Mesenchymal stem cell (in vitro differentiated cells and primary cell): ENCODE data around the gene NXNL1.

Source experiments
- DNase-seq: peaks from one replicate; pipeline ENCODE4 v3.0.0-alpha.2; 2013
- H2AFZ ChIP-seq: one replicate; pipeline ENCODE4 v1.6.1; 2013; ENCODE audit warnings: low read depth, mild to moderate bottlenecking, control low read depth, inconsistent platforms, low read length, moderate library complexity
- H2AK5ac ChIP-seq: 2 replicates; pipeline ENCODE4 v1.6.1; 2013; ENCODE audit warnings: low read length, moderate library complexity, mild to moderate bottlenecking, inconsistent platforms; ENCODE audit not compliant: severe bottlenecking
- H2BK120ac ChIP-seq: one replicate; pipeline ENCODE4 v1.6.1; 2013; ENCODE audit warnings: low read depth, mild to moderate bottlenecking, inconsistent platforms, low read length, moderate library complexity
- H2BK12ac ChIP-seq, 2 experiments: one replicate each; pipeline ENCODE4 v1.6.1; 2013; ENCODE audit warnings: inconsistent platforms in 2 of 2, low read length in 2 of 2, mild to moderate bottlenecking in 2 of 2, moderate library complexity in 2 of 2, control low read depth in 1 of 2
- H2BK15ac ChIP-seq: one replicate; pipeline ENCODE4 v1.6.1; 2013; ENCODE audit warnings: mild to moderate bottlenecking, low read depth, inconsistent platforms; ENCODE audit not compliant: poor library complexity, severe bottlenecking
- H2BK5ac ChIP-seq: 2 replicates; pipeline ENCODE4 v1.6.1; 2013; ENCODE audit warnings: low read depth, mild to moderate bottlenecking, low read length, control low read depth, inconsistent platforms; ENCODE audit not compliant: poor library complexity, severe bottlenecking
- H3K14ac ChIP-seq, 2 experiments: one replicate each; pipeline ENCODE4 v1.6.1; 2013; ENCODE audit warnings: inconsistent platforms in 2 of 2, low read length in 2 of 2, control low read depth in 1 of 2, mild to moderate bottlenecking in 1 of 2, moderate library complexity in 1 of 2
- H3K18ac ChIP-seq, 2 experiments: one replicate each; pipeline ENCODE4 v1.6.1; 2013; ENCODE audit warnings: inconsistent platforms in 2 of 2, low read length in 2 of 2, control low read depth in 1 of 2, low read depth in 1 of 2, mild to moderate bottlenecking in 1 of 2
- H3K23ac ChIP-seq, 2 experiments: one replicate each; pipeline ENCODE4 v1.6.1; 2013; ENCODE audit warnings: inconsistent platforms in 2 of 2, low read length in 2 of 2, mild to moderate bottlenecking in 2 of 2, moderate library complexity in 2 of 2, control low read depth in 1 of 2
- H3K27ac ChIP-seq: 2 replicates; pipeline ENCODE4 v1.5.1; 2013; ENCODE audit warnings: mild to moderate bottlenecking, moderate library complexity, low read length, control low read depth, inconsistent platforms; ENCODE audit not compliant: poor library complexity, severe bottlenecking
- H3K27me3 ChIP-seq, 2 experiments: 2 replicates each; pipeline versions ENCODE4 v1.6.1 to v1.7.0; 2013; ENCODE audit warnings: low read length in 2 of 2, mild to moderate bottlenecking in 2 of 2, moderate library complexity in 2 of 2, control low read depth in 1 of 2, inconsistent platforms in 1 of 2; ENCODE audit not compliant: control insufficient read depth in 1 of 2, insufficient read depth in 1 of 2
- H3K36me3 ChIP-seq, 2 experiments: 2 replicates each; pipeline versions ENCODE4 v1.6.1 to v1.7.0; 2013; ENCODE audit warnings: low read length in 2 of 2, control low read depth in 1 of 2, inconsistent platforms in 1 of 2, low read depth in 1 of 2, mild to moderate bottlenecking in 1 of 2; ENCODE audit not compliant: insufficient read depth in 2 of 2, control insufficient read depth in 1 of 2
- H3K4ac ChIP-seq, 2 experiments: one replicate each; pipeline ENCODE4 v1.6.1; 2013; ENCODE audit warnings: inconsistent platforms in 2 of 2, low read length in 2 of 2, mild to moderate bottlenecking in 2 of 2, moderate library complexity in 2 of 2, control low read depth in 1 of 2, low read depth in 1 of 2
- H3K4me1 ChIP-seq: 2 replicates; pipeline ENCODE4 v1.6.1; 2013; ENCODE audit warnings: low read depth, low read length, control low read depth; ENCODE audit not compliant: control insufficient read depth, insufficient read depth
- H3K4me2 ChIP-seq: 2 replicates; pipeline ENCODE4 v1.6.1; 2013; ENCODE audit warnings: low read length, mild to moderate bottlenecking, inconsistent platforms; ENCODE audit not compliant: poor library complexity, severe bottlenecking
- H3K4me3 ChIP-seq, 2 experiments: 2 replicates each; pipeline versions ENCODE4 v1.5.1 to v1.7.0; 2013; ENCODE audit warnings: low read length in 2 of 2, mild to moderate bottlenecking in 2 of 2, control low read depth in 1 of 2, low read depth in 1 of 2; ENCODE audit not compliant: insufficient read depth in 1 of 2
- H3K79me1 ChIP-seq: replicated peaks from 2 replicates; pipeline ENCODE4 v1.6.1; 2013; ENCODE audit warnings: mild to moderate bottlenecking, control low read depth, low read length, inconsistent platforms; ENCODE audit not compliant: poor library complexity, severe bottlenecking
- H3K9ac ChIP-seq: 2 replicates; pipeline ENCODE4 v1.7.0; 2013; ENCODE audit warnings: mild to moderate bottlenecking, low read length, moderate library complexity
- H3K9me3 ChIP-seq: 2 replicates; pipeline ENCODE4 v1.7.0; 2013; ENCODE audit warnings: mild to moderate bottlenecking, low read length; ENCODE audit not compliant: control insufficient read depth
- H4K8ac ChIP-seq: one replicate; pipeline ENCODE4 v1.6.1; 2013; ENCODE audit warnings: inconsistent platforms, mild to moderate bottlenecking, low read length, moderate library complexity
- H4K91ac ChIP-seq: one replicate; pipeline ENCODE4 v1.6.1; 2013; ENCODE audit warnings: mild to moderate bottlenecking, low read length, inconsistent platforms
- WGBS: methylation state at CpG from one replicate; pipeline ENCODE4 v1.1.7; 2013; ENCODE audit warnings: mixed read lengths; 5-methylcytosine and 5-hydroxymethylcytosine counted together

Gene NXNL1

DNA sequence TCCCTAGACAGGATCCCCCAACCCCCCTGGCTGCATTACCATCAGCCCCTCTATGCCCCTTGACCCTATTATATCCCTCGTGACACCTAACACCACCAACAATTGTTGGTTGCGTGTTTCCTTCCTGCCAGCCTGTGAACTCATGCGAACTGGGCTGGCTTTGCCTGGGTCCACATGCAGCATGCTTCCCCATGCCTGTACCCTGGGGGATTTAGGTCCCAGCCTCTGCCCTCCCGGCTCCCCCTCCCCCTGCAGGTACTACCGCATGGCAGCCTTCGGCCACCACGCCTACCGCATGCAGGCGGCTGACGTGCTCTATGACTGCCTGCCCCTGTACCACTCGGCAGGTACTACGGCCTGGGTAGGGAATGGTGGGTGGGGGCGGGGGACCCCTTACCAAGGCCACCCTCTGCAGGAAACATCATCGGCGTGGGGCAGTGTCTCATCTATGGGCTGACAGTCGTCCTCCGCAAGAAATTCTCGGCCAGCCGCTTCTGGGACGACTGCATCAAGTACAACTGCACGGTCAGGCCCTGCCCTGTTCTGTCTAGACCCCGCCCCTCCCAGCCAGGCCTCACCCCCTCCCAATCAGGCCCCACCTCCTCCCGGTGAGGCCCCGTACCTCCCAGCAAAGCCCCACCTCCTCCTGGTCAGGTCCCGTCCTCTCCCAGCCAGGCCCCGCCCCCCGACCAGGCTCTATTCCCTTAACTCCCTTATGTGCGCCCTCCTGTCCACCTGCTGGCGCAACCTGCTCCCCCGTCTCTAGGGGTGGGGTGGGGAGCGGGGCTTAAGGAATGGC lies 28.1 kb upstream of the NXNL1 start:
- Histone ChIP-seq H3K18ac (peak overlapping the region in 1 of 2 experiments; percentile 54), H3K9ac (no peak overlapping the region), H3K27me3 (no peaks in the 10 kb centered on the region), H3K4me2 (peak overlapping the region; percentile 44), H3K4me3 (peak overlapping the region in 1 of 2 experiments; percentile 34), H3K9me3 (no peaks in the 10 kb centered on the region), H3K36me3 (peaks cover 32% of the 10 kb centered on the region in 2 experiments), H2BK12ac (peak overlapping the region in 1 of 2 experiments; percentile 92), H2AFZ (no peak overlapping the region), H3K4me1 (peaks cover 12% of the 10 kb centered on the region), H2AK5ac (no peak overlapping the region), H3K14ac (peak overlapping the region in 1 of 2 experiments; percentile 99), H4K91ac (peak overlapping the region; percentile 84), H3K79me1 (peaks cover 21% of the 10 kb centered on the region), H2BK120ac (no peak overlapping the region), H2BK15ac (no peak overlapping the region), H3K4ac (peak overlapping the region in 1 of 2 experiments; percentile 68), H3K27ac (no peak overlapping the region), H2BK5ac (no peak overlapping the region), H4K8ac (peak overlapping the region; percentile 83), H3K23ac (no peak overlapping the region)
- DNase-seq = peak; percentile 69
- 26% methylated on average over 25 of the region's 31 CpGs for WGBS

DNA sequence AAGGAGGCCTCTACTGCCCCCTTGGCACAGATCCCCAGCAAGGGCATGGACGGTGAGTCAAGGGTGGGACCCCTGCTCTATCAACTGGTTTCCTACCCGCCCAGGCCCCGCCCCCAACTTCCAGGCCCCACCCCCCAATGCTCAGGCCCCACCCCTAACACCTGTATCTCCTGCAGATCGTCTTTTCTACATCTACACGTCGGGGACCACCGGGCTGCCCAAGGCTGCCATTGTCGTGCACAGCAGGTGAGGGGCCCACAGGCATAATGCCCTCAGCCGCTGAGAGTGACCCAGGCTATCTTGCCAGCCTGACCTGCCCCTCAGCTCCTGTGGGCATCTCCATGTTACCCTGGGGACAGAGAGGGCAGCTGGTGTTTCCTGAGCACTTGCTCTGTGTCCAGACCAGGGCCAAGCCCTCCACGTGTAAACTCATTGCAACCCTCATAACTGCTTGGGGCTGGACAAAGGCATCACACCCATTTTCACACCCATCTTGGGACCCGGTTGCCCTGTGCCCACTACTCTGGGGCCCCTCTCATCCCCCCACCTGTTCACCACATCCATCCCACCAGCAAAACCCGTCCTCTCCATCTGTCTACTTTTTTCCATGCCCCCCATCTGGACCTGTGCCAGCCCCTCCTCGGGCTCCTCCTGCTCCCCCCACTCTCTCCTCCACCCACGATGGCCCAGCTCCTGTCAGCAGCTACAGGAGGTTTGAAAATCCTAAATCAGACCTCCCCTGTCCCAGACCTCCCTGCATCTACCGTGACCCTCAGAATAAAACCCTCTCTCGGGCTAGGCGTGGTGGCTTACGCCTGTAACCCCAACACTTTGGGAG lies 26.8 kb upstream of the NXNL1 start:
- 85% methylated on average over 17 of the region's 18 CpGs for WGBS
- no peak overlapping the region for H3K9ac ChIP-seq
- no peak overlapping the region for H2BK15ac ChIP-seq
- no peak overlapping the region for H3K23ac ChIP-seq
- H4K91ac ChIP-seq = no peak overlapping the region
- no peak overlapping the region for H4K8ac ChIP-seq
- H3K9me3 ChIP-seq = no peaks in the 10 kb centered on the region
- peaks cover 33% of the 10 kb centered on the region for H3K79me1 ChIP-seq
- no peak overlapping the region for H2AK5ac ChIP-seq
- H3K4ac ChIP-seq = no peak overlapping the region
- H2BK5ac ChIP-seq = no peak overlapping the region
- no peak overlapping the region for H3K27ac ChIP-seq
- DNase-seq = no peak
- H3K27me3 ChIP-seq = no peaks in the 10 kb centered on the region
- H3K18ac ChIP-seq = no peak overlapping the region
- H3K4me3 ChIP-seq = no peak overlapping the region
- peaks cover 12% of the 10 kb centered on the region for H3K4me1 ChIP-seq
- no peak overlapping the region for H2BK12ac ChIP-seq
- peaks cover 32% of the 10 kb centered on the region in 2 experiments for H3K36me3 ChIP-seq
- H2AFZ ChIP-seq = no peak overlapping the region
- no peak overlapping the region for H2BK120ac ChIP-seq
- H3K4me2 ChIP-seq = no peak overlapping the region
- H3K14ac ChIP-seq = no peak overlapping the region

DNA sequence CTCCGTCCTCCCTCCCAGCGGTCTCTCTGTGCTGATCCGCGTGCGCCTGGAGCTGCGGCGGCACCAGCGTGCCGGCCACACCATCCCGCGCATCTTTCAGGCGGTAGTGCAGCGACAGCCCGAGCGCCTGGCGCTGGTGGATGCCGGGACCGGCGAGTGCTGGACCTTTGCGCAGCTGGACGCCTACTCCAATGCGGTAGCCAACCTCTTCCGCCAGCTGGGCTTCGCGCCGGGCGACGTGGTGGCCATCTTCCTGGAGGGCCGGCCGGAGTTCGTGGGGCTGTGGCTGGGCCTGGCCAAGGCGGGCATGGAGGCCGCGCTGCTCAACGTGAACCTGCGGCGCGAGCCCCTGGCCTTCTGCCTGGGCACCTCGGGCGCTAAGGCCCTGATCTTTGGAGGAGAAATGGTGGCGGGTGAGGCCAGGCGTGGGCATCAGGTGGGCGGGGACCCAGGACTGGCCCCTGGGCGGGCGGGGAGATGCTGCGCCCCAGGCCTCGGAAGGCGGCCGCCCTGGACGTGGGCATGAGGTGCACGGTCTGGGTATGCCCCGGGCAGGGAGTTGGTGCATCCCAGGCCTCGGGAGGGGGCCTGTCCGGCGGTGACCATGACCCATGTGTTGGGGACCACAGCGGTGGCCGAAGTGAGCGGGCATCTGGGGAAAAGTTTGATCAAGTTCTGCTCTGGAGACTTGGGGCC lies 26.0 kb upstream of the NXNL1 start:
- peaks cover 29 to 32% of the 10 kb centered on the region in 2 experiments for H3K36me3 ChIP-seq
- no peak overlapping the region for H2BK5ac ChIP-seq
- no peak overlapping the region for H3K14ac ChIP-seq
- no peaks in the 10 kb centered on the region for H3K27me3 ChIP-seq
- no peak overlapping the region for H3K9ac ChIP-seq
- H2BK12ac ChIP-seq = no peak overlapping the region
- no peak overlapping the region for H4K8ac ChIP-seq
- H3K4me2 ChIP-seq = no peak overlapping the region
- H2AFZ ChIP-seq = no peak overlapping the region
- DNase-seq = no peak
- no peak overlapping the region for H2BK120ac ChIP-seq
- no peak overlapping the region for H3K23ac ChIP-seq
- no peak overlapping the region for H3K4me3 ChIP-seq
- no peak overlapping the region for H3K18ac ChIP-seq
- H3K4me1 ChIP-seq = peaks cover 12% of the 10 kb centered on the region
- H2AK5ac ChIP-seq = no peak overlapping the region
- 97% methylated on average over 58 of the region's 58 CpGs for WGBS
- H3K79me1 ChIP-seq = peaks cover 37% of the 10 kb centered on the region
- no peak overlapping the region for H2BK15ac ChIP-seq
- H3K9me3 ChIP-seq = no peaks in the 10 kb centered on the region
- H3K4ac ChIP-seq = no peak overlapping the region
- no peak overlapping the region for H3K27ac ChIP-seq
- H4K91ac ChIP-seq = no peak overlapping the region
